ENCODE data around the gene MYH16.
A peak's percentile ranks its signal among the peaks of the same experiment; 100 is the strongest.
"Not testable (repeated sequence)": the region's sequence is repeated elsewhere in the genome, so short reads cannot be mapped to it uniquely, and the experiment has no call there.

Gene MYH16

GRCh38 chr7:99267841-99268576, 4.6 kb upstream of the MYH16 start:
- DNase-seq (ENCODE audit: low read depth, low spot score) = peak; percentile 77
- TF ChIP-seq CTCF (IDR thresholded peaks at IDR 0.05; ENCODE audit: low read depth, low read length) = no peak
- H3K4me3 ChIP-seq (ENCODE audit: low read depth, low read length) = no peak overlapping the region
- in situ Hi-C loops (cut with HindIII; ENCODE audit: low sequenced_read_pairs) = no loop called here

- H3K4me3 ChIP-seq (ENCODE audit: low read depth, low read length) = no peak overlapping the region
- no peak for DNase-seq (ENCODE audit: low read depth, low spot score)
- no peak for TF ChIP-seq CTCF (IDR thresholded peaks at IDR 0.05; ENCODE audit: low read depth, low read length)
- in situ Hi-C loops (cut with HindIII; ENCODE audit: low sequenced_read_pairs) = no loop called here
Measured at GRCh38 chr7:99268577-99268908, 4.1 kb upstream of the MYH16 start.

GRCh38 chr7:99270702-99271101, 1.9 kb upstream of the MYH16 start:
- TF ChIP-seq CTCF (IDR thresholded peaks at IDR 0.05; ENCODE audit: low read depth, low read length) = no peak
- in situ Hi-C loops (cut with HindIII; ENCODE audit: low sequenced_read_pairs) = no loop called here
- DNase-seq (ENCODE audit: low read depth, low spot score) = no peak
- H3K4me3 ChIP-seq (ENCODE audit: low read depth, low read length) = no peak overlapping the region

- H3K4me3 ChIP-seq (ENCODE audit: low read depth, low read length); in situ Hi-C loops (cut with HindIII; ENCODE audit: low sequenced_read_pairs); DNase-seq (ENCODE audit: low read depth, low spot score): not testable (repeated sequence)
Measured at GRCh38 chr7:99273561-99273960, 922 bp downstream of the MYH16 start.

- in situ Hi-C loops (cut with HindIII; ENCODE audit: low sequenced_read_pairs); H3K4me3 ChIP-seq (ENCODE audit: low read depth, low read length); DNase-seq (ENCODE audit: low read depth, low spot score): not testable (repeated sequence)
Measured at GRCh38 chr7:99274908-99275307, 2.3 kb downstream of the MYH16 start.

- in situ Hi-C loops (cut with HindIII; ENCODE audit: low sequenced_read_pairs) = no loop called here
- TF ChIP-seq CTCF (IDR thresholded peaks at IDR 0.05; ENCODE audit: low read depth, low read length) = no peak
- no peak for DNase-seq (ENCODE audit: low read depth, low spot score)
- no peak overlapping the region for H3K4me3 ChIP-seq (ENCODE audit: low read depth, low read length)
Measured at GRCh38 chr7:99275496-99275895, 2.9 kb downstream of the MYH16 start.

- no peak for TF ChIP-seq CTCF (IDR thresholded peaks at IDR 0.05; ENCODE audit: low read depth, low read length)
- DNase-seq (ENCODE audit: low read depth, low spot score) = no peak
- H3K4me3 ChIP-seq (ENCODE audit: low read depth, low read length) = no peak overlapping the region
- in situ Hi-C loops (cut with HindIII; ENCODE audit: low sequenced_read_pairs) = no loop called here
Measured at GRCh38 chr7:99278180-99278579, 5.5 kb downstream of the MYH16 start.

- DNase-seq (ENCODE audit: low read depth, low spot score); in situ Hi-C loops (cut with HindIII; ENCODE audit: low sequenced_read_pairs); H3K4me3 ChIP-seq (ENCODE audit: low read depth, low read length): not testable (repeated sequence)
Measured at GRCh38 chr7:99284165-99284564, 11.5 kb downstream of the MYH16 start.

All from astrocyte of the spinal cord (primary cell).